ENCODE results near the gene SNCAIP.

Gene SNCAIP

DNA sequence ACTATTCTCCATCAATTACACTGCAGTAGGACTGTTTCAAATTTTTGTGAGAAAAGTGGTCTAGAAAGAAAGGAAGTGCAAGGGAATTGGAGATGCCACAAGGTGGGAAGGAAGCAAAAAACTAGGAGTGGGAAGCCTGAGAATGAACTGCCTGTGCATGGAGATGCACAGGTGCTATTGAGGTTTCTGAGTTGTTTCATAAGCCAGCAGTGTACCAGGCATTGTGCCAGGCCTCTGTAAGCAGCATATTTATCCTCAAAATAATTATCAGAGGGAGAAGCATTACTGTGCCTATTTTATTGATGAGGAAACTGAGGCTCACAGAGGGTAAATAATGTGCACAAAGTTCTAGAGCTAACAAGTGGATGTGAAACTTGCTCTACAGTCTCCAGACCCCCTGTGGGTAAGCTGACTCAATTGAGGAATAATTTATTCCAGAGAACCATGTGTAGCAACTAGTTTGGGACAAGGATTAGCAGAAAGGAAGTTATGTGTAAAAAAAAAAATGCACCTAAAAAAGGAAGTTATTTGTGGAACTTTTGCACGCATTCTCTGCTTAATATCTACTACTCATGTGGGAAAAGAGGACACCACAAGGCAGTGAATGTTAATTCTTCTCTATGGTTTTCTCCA, 96.7 kb downstream of the SNCAIP start:
- in situ Hi-C loops (cut with HindIII; ENCODE audit: low pct_ligation_motif_present, low pct_unique_long_range_greater_than_20kb, low sequenced_read_pairs), result no loop called here

DNA sequence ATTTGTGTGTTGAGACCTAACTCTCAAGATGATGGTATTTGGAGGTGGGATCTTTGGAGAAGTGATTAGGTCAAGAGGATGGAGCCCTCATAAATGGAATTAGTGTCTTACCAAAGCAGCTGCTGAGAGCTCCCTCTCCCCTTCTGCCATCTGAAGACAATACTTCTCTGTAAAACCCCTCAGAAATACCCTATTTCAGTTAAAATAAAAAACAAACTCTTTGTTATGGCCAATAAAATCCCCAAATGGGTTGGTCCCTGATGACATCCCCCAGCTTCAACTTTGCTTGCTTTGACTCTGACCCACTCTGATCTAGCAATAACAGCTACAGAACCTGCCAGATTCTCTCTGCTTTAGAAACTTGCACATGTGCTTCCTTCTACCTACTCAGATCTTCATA, 100.9 kb downstream of the SNCAIP start:
- in situ Hi-C loops (cut with HindIII; ENCODE audit: low pct_ligation_motif_present, low pct_unique_long_range_greater_than_20kb, low sequenced_read_pairs), result no loop called here
- no peak for DNase-seq

More for the DNA sequence above, 96.7 kb downstream of the SNCAIP start:
- DNase-seq, result no peak

DNA sequence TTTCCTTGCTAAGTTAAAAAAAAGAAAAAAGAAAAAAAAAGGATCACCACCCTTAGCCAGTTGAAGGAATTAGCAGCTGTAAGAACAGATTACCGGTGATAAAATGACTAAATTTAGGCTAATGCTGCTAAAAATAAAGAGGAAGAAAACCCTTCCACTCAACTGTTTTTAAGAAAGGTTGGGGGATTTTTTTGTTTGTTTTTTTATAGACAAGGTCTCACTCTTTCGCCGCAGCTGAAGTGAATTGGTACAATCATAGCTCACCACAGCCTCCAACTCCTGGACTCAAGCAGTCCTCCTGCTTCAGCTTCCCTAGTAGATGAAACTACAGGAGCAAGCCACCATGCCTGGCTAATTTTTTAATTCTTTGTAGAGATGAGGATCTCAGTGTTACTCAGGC, 101.7 kb downstream of the SNCAIP start:
- in situ Hi-C loops (cut with HindIII; ENCODE audit: low pct_ligation_motif_present, low pct_unique_long_range_greater_than_20kb, low sequenced_read_pairs), result no loop called here
- no peak for DNase-seq

GRCh38 chr5:122415030-122415800, 103.2 kb downstream of the SNCAIP start:
- in situ Hi-C loops (cut with HindIII; ENCODE audit: low pct_ligation_motif_present, low pct_unique_long_range_greater_than_20kb, low sequenced_read_pairs), result no loop called here

GRCh38 chr5:122415801-122416120, 103.7 kb downstream of the SNCAIP start:
- no peak for DNase-seq
- in situ Hi-C loops (cut with HindIII; ENCODE audit: low pct_ligation_motif_present, low pct_unique_long_range_greater_than_20kb, low sequenced_read_pairs), result no loop called here

More at GRCh38 chr5:122415030-122415800, 103.2 kb downstream of the SNCAIP start:
- peak; percentile 57 for DNase-seq

DNA sequence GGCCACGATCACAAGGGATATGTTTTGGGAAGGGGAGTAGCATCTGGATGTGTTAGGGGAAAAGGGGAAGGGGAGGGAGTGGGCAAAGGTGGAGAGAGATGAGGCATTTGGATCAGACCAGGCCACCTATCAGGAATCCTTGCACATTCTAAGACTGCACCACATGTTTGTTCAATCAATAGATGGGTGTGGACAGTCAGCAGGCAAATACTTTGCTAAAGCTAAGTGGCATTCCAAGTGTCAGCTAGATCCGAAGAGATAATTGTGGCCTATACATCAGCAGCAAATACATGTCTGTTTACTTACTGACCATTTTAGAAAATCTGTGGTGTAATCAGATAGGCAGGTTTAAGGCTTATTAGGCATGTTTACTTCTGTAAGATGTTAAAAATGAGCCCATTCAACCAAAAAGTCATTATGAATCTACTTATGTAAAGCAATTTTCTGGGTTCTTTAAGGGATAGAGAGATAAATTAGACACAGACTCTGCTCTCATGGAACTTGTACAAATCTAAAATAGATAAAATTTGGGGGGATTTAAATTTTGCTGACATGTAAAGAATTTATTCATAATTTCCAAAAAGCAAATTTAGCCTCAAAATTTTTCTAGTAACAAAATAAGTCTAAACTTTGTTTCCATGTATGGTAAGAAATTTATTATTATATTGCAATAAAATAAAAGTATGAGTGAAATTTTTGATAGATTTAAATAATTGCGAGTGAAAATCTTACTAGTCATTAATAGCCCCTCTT, 107.3 kb downstream of the SNCAIP start:
- in situ Hi-C loops (cut with HindIII; ENCODE audit: low pct_ligation_motif_present, low pct_unique_long_range_greater_than_20kb, low sequenced_read_pairs), result no loop called here
- no peak for DNase-seq

DNA sequence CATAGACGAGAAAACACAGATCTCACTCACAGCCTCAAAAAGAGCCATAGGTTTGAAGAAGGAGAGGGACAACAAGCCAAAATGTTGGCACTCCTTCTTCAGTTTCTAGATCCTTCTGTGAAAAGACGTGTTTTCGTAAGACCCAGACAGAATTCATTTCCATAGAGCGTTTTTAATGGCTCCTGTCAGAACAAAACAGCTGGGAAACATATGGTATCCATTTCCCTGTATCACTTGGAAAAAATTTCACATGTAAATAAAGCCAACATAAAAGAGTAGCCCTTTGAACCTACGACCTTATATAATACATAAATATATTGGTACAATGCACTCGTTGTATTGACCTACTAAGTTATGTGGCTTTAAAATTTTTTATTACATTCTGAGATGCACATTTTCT, 108.1 kb downstream of the SNCAIP start:
- in situ Hi-C loops (cut with HindIII; ENCODE audit: low pct_ligation_motif_present, low pct_unique_long_range_greater_than_20kb, low sequenced_read_pairs), result no loop called here
- DNase-seq, result no peak

DNA sequence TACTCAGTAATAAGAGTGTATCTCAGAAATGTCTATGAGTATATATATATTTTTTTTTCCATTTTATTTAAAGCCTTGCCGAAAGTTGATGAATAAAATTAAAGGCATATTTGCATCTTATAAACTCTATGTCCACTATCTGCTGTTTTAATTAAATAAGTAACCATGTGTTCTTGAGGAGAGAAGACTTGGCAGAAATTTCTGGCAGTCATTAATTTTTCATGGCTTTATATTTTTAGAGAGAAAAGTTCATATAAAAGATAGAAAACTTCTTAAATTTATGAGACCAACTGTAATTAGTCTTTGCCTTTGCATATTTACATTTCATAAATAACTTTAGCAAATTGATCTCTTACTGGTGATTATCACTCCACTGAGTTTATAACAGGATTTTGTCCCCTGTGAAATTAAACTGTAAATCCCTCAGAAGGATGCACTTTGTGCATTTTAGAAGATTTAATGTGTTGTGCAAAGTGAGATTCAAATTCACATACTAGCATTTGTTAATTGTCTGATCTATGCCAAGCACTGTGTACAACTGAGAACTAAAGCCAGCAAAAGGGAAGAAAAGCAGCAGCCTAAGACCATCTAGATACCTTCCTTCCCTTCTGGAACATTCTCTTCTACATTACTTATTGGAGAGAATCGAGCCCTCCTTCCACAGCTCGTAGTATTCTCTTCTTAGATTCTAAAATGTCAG, 108.7 kb downstream of the SNCAIP start:
- DNase-seq, result no peak
- in situ Hi-C loops (cut with HindIII; ENCODE audit: low pct_ligation_motif_present, low pct_unique_long_range_greater_than_20kb, low sequenced_read_pairs), result no loop called here

- in situ Hi-C loops (cut with HindIII; ENCODE audit: low pct_ligation_motif_present, low pct_unique_long_range_greater_than_20kb, low sequenced_read_pairs), result no loop called here
- DNase-seq, result no peak
Observed at GRCh38 chr5:122421374-122422079, 109.5 kb downstream of the SNCAIP start.

DNA sequence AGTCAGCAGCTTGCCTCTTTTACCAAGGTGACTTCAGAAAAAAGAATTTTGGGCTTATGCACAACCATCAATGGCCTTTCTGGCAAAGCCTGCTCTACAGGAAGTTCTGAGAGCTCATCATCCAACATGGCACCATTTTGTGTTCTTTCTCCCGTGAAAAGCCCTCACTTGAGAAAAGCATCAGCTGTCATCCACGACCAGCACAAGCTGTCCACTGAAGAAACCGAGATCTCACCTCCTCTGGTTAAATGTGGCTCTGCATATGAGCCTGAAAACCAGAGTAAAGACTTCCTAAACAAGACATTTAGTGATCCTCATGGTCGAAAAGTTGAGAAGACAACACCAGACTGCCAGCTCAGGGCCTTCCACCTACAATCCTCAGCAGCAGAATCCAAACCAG, 111.2 kb downstream of the SNCAIP start:
- DNase-seq, result no peak
- in situ Hi-C loops (cut with HindIII; ENCODE audit: low pct_ligation_motif_present, low pct_unique_long_range_greater_than_20kb, low sequenced_read_pairs), result no loop called here

DNA sequence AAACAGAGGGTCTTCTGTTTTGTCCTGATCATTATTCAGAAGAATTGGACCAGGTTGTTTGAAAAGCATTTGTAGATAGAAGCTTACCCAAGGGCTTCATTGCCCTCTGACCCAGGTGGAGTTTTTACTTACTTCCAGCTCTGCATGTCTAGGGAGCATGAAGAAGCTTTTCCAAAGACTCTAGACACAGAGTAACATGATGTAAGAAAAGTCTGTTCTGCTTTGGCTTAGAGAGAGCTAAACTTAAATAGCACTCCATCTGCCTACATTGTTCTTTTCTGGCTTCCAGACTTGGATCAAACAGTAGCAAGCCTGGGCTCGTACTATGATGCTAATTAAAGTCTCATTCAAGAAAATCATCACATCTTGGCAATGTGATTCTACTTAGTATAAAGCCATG, 112.1 kb downstream of the SNCAIP start:
- no peak for DNase-seq
- in situ Hi-C loops (cut with HindIII; ENCODE audit: low pct_ligation_motif_present, low pct_unique_long_range_greater_than_20kb, low sequenced_read_pairs), result no loop called here

GRCh38 chr5:122426301-122426700, 114.3 kb downstream of the SNCAIP start:
- in situ Hi-C loops (cut with HindIII; ENCODE audit: low pct_ligation_motif_present, low pct_unique_long_range_greater_than_20kb, low sequenced_read_pairs), result no loop called here

GRCh38 chr5:122427621-122428020, 115.6 kb downstream of the SNCAIP start:
- in situ Hi-C loops (cut with HindIII; ENCODE audit: low pct_ligation_motif_present, low pct_unique_long_range_greater_than_20kb, low sequenced_read_pairs), result no loop called here
- DNase-seq, result no peak

More at GRCh38 chr5:122426301-122426700, 114.3 kb downstream of the SNCAIP start:
- DNase-seq, result no peak

DNA sequence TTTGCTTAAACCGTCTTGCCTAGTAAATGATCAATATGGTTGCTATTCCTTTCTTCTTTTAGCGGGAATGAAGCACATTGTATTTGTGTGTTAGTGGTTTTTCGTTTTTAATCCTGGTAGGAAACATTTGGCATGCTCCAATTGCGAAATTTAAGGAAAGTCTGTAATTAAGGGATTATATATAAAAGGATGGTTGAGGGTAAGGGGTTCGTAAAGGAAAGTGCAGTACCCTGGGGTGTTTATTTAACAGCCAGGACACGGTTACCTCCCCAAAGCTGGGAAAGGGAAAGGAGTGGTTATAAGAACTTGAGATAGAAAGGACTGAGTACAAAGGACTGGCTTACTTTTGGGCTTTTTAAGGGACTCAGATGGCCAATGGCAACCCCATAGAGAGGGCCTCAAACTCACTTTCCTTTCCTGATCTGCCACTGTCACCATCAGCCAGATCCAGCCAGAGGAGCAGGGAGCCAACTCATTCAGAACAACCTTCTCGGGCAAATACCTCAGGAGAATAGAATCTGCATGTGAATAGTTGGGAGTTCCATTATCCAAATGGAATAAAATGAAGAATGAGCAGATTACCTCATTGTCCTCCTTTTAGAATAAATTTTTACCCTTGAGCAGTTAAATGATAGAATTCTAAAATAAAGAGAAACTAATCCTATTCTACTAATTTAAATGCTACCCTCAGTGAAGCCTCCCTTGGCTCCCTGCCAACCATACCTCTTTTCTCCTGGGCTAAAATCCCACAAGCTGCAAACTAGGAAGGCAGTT, 117.7 kb downstream of the SNCAIP start:
- no peak for DNase-seq
- in situ Hi-C loops (cut with HindIII; ENCODE audit: low pct_ligation_motif_present, low pct_unique_long_range_greater_than_20kb, low sequenced_read_pairs), result no loop called here

DNA sequence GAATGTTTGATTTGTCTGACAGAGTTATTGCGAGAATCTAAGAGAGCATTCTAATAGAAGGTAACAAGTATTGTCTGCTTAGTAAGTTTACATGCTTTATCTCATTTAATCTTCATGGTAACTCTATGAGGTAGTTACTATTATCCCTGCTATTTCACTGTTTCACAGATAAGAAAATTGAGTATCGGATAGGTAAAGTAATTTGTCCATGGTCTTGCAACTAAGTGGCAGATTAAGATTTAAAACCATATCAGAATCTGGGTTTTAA, 118.2 kb downstream of the SNCAIP start:
- DNase-seq, result no peak
- in situ Hi-C loops (cut with HindIII; ENCODE audit: low pct_ligation_motif_present, low pct_unique_long_range_greater_than_20kb, low sequenced_read_pairs), result no loop called here

DNA sequence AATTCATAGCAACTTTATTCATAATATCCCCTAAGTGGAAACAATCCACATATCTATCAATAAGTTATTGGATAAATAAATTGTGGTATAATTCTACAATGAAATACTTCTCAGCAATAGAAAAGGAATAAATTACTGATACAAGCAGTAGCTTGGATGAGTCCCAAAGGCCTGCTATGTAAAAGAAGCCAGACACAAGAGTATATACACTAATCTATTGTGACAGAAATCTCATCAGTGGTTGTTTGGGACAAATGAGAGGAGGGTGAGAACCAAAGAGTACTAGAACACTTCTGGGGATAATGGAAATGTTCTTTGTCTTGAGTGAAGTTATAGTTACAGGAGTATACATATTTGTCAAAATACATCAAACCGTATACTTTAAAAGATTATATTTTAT, 119.3 kb downstream of the SNCAIP start:
- DNase-seq, result no peak
- in situ Hi-C loops (cut with HindIII; ENCODE audit: low pct_ligation_motif_present, low pct_unique_long_range_greater_than_20kb, low sequenced_read_pairs), result no loop called here

- DNase-seq, result no peak
- in situ Hi-C loops (cut with HindIII; ENCODE audit: low pct_ligation_motif_present, low pct_unique_long_range_greater_than_20kb, low sequenced_read_pairs), result no loop called here
Observed at GRCh38 chr5:122434205-122434970, 122.4 kb downstream of the SNCAIP start.
